Transverse colon (tissue), 4 donors: ENCODE data around the gene TMEM19. TPM values are rescaled to one million over a fixed set of nuclear protein-coding genes. Genes with fewer than 3 reads are reported as not detected.

ENCODE experiments used
- DNase-seq: peaks from one replicate; pipeline ENCODE4 v3.0.0-alpha.2; 2019
- H3K27ac ChIP-seq, 4 donors: fragments of 200-600 bp; sonication (generic); 2 replicates each; pipeline ENCODE4 v1.5.1; 2016 to 2018; ENCODE audit warnings: inconsistent platforms in 4 of 4
- H3K27me3 ChIP-seq: fragments of 200-600 bp; sonication (generic); 2 replicates; pipeline ENCODE4 v1.5.1; 2017; ENCODE audit warnings: inconsistent platforms
- H3K36me3 ChIP-seq, 4 donors: fragments of 200-600 bp; sonication (generic); 2 replicates each; pipeline ENCODE4 v1.5.1; 2017 to 2019; ENCODE audit warnings: inconsistent platforms in 4 of 4
- H3K4me1 ChIP-seq, 4 donors: fragments of 200-600 bp; sonication (generic); 2 replicates each; pipeline ENCODE4 v1.5.1; 2017 to 2020; ENCODE audit warnings: inconsistent platforms in 4 of 4
- H3K4me3 ChIP-seq, 4 donors: fragments of 200-600 bp; sonication (generic); 1 replicate in 1 of 4; 2 replicates in 3 of 4; pipeline versions ENCODE4 v1.5.1 to v1.6.1; 2017 to 2019; ENCODE audit warnings: inconsistent platforms in 4 of 4
- H3K9me3 ChIP-seq, 2 donors: fragments of 200-600 bp; sonication (generic); 2 replicates each; pipeline ENCODE4 v1.5.1; 2017 to 2019; ENCODE audit warnings: inconsistent platforms in 2 of 2
- CTCF ChIP-seq, 5 experiments: fragments of 200-600 bp in 3 of 5; fragments of 450-650 bp in 2 of 5; sonication (generic) in 3 of 5; IDR thresholded peaks; 1 replicate in 2 of 5; 2 replicates in 3 of 5; pipeline ENCODE4 v1.5.1; 2016 to 2017; ENCODE audit warnings: antibody characterized with exemption in 5 of 5, inconsistent platforms in 3 of 5, mild to moderate bottlenecking in 2 of 5, moderate library complexity in 1 of 5
- EP300 ChIP-seq: sonication (generic); formaldehyde crosslinking; IDR thresholded peaks from one replicate; pipeline ENCODE4 v1.6.1; 2017; ENCODE audit warnings: antibody characterized with exemption, low read depth
- POLR2A ChIP-seq: fragments of 450-650 bp; IDR thresholded peaks from one replicate; pipeline ENCODE4 v1.6.1; 2016; ENCODE audit warnings: antibody characterized with exemption, mild to moderate bottlenecking, moderate library complexity
- POLR2AphosphoS5 ChIP-seq, 3 donors: sonication (generic); formaldehyde crosslinking; IDR thresholded peaks; one replicate each; pipeline ENCODE4 v1.6.1; 2016; ENCODE audit warnings: antibody characterized with exemption in 3 of 3
- WGBS, 2 donors: methylation state at CpG; one replicate each; pipeline ENCODE4 v1.1.5; 2018; ENCODE audit warnings: low coverage in 1 of 2; 5-methylcytosine and 5-hydroxymethylcytosine counted together
- in situ Hi-C, 4 donors: fragments of 200-750 bp; cut with MboI; loops; one replicate each; pipeline versions ENCODE4 v1.15.0 to v1.15.1; 2017; ENCODE audit warnings: low sequenced_read_pairs in 3 of 4, low pct_ligation_motif_present in 1 of 4, low pct_unique_long_range_greater_than_20kb in 1 of 4
- intact Hi-C: fragments of 100-400 bp; cut with DNase I; formaldehyde crosslinking; loops from one replicate; pipeline ENCODE4 v1.15.1; 2023; ENCODE audit warnings: low total_unique reads
- total RNA-seq, 4 donors: library from RNA; depleted of rRNA; stranded (reverse); fragments of >200 nt; gene quantifications; one replicate each; pipeline ENCODE4 v1.1.0, GENCODE V29; 2016

TMEM19 gene
- total RNA-seq, 4 donors from 2014 or later, result 7.9 to 41.1 (median 20.4) TPM

GRCh38 chr12:71732357-71732712 is 46.5 kb downstream of the TMEM19 start:
- TF ChIP-seq POLR2A (no peak), POLR2AphosphoS5 (IDR thresholded peaks at IDR 0.05) (no peak), CTCF (IDR thresholded peaks at IDR 0.05) (no peak), EP300 (no peak)
- Histone ChIP-seq H3K9me3 (no peaks in the 10 kb centered on the region), H3K27ac (no peak overlapping the region), H3K4me3 (no peak overlapping the region), H3K4me1 (no peaks in the 10 kb centered on the region), H3K36me3 (no peaks in the 10 kb centered on the region), H3K27me3 (no peaks in the 10 kb centered on the region)
- in situ Hi-C loops, result loop anchor here in 3 of 4 donors (25.0 kb wide), 1 partner anchor 320 kb away; no protein-coding TSS in a partner anchor
- WGBS, 2 donors, result 82 to 100% methylated on average over 1 to 3 of the region's 3 CpGs
- DNase-seq, result no peak
- intact Hi-C loops, result no loop called here

- WGBS, 2 donors, result 90 to 94% methylated on average over 1 of the region's 1 CpG
- Histone ChIP-seq H3K9me3 (no peaks in the 10 kb centered on the region), H3K27ac (no peak overlapping the region), H3K4me1 (no peaks in the 10 kb centered on the region), H3K27me3 (no peaks in the 10 kb centered on the region), H3K36me3 (no peaks in the 10 kb centered on the region), H3K4me3 (no peak overlapping the region)
- DNase-seq, result no peak
- in situ Hi-C loops (loop anchor here in 3 of 4 donors (25.0 kb wide), 1 partner anchor 325 kb away; no protein-coding TSS in a partner anchor), intact Hi-C loops (no loop called here)
- no peak for TF ChIP-seq POLR2AphosphoS5 (IDR thresholded peaks at IDR 0.05)
- TF ChIP-seq EP300, result no peak
- TF ChIP-seq POLR2A, result no peak
- no peak for TF ChIP-seq CTCF (IDR thresholded peaks at IDR 0.05)
Measured at GRCh38 chr12:71737197-71737596, 51.3 kb downstream of the TMEM19 start.

GRCh38 chr12:71742998-71743397 is 57.1 kb downstream of the TMEM19 start:
- intact Hi-C loops, result loop anchor here (10.0 kb wide), 2 partner anchors 78 to 328 kb away; partner anchors contain the start of genes THAP2 and ZFC3H1
- H3K4me3 ChIP-seq, result no peak overlapping the region

More at GRCh38 chr12:71742998-71743397, 57.1 kb downstream of the TMEM19 start:
- no peaks in the 10 kb centered on the region for H3K36me3 ChIP-seq
- H3K4me1 ChIP-seq, result peaks cover 0 to 6% (median 2%) of the 10 kb centered on the region in 4 donors
- in situ Hi-C loops, result loop anchor here (10.0 to 25.0 kb wide), 3 partner anchors 68 to 331 kb away; no protein-coding TSS in a partner anchor
- no peak overlapping the region for H3K27ac ChIP-seq
- H3K9me3 ChIP-seq, result no peaks in the 10 kb centered on the region
- DNase-seq, result no peak
- TF ChIP-seq POLR2A (no peak), POLR2AphosphoS5 (IDR thresholded peaks at IDR 0.05) (no peak), CTCF (IDR thresholded peaks at IDR 0.05) (no peak)
- WGBS, 2 donors, result 91% methylated on average over 1 of the region's 1 CpG; no CpG with 5 or more reads in 1 of the 2 donors
- no peaks in the 10 kb centered on the region for H3K27me3 ChIP-seq
